ENCODE results near the gene DHX34.

DHX34 gene

GRCh38 chr19:47339196-47339880, 9.8 kb upstream of the DHX34 start:
- no peaks in the 10 kb centered on the region for H3K36me3 ChIP-seq (replicated peaks; ENCODE audit: low read depth, low read length)
- H3K9me3 ChIP-seq (ENCODE audit: insufficient read depth, low read length) = no peaks in the 10 kb centered on the region
- no peaks in the 10 kb centered on the region for H3K4me1 ChIP-seq (ENCODE audit: low read length)
- TF ChIP-seq, protein P1, sequence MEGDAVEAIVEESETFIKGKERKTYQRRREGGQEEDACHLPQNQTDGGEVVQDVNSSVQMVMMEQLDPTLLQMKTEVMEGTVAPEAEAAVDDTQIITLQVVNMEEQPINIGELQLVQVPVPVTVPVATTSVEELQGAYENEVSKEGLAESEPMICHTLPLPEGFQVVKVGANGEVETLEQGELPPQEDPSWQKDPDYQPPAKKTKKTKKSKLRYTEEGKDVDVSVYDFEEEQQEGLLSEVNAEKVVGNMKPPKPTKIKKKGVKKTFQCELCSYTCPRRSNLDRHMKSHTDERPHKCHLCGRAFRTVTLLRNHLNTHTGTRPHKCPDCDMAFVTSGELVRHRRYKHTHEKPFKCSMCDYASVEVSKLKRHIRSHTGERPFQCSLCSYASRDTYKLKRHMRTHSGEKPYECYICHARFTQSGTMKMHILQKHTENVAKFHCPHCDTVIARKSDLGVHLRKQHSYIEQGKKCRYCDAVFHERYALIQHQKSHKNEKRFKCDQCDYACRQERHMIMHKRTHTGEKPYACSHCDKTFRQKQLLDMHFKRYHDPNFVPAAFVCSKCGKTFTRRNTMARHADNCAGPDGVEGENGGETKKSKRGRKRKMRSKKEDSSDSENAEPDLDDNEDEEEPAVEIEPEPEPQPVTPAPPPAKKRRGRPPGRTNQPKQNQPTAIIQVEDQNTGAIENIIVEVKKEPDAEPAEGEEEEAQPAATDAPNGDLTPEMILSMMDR (IDR thresholded peaks at IDR 0.05; ENCODE audit: low read depth, low read length) = no peak
- TF ChIP-seq EZH2phosphoT487 (IDR thresholded peaks at IDR 0.05; ENCODE audit: low read depth) = no peak
- H3K4me3 ChIP-seq (ENCODE audit: low read length) = no peak overlapping the region
- no peak overlapping the region for H3K27ac ChIP-seq (ENCODE audit: low read length)
- H2AFZ ChIP-seq (ENCODE audit: low read depth, low read length) = no peak overlapping the region
- no peaks in the 10 kb centered on the region for H3K27me3 ChIP-seq (ENCODE audit: low read depth, low read length)
- no peaks in the 10 kb centered on the region for H4K20me1 ChIP-seq (ENCODE audit: insufficient read depth, low read length)
- no peaks in the 10 kb centered on the region for H3K79me2 ChIP-seq (ENCODE audit: low read length)
- H3K4me2 ChIP-seq (ENCODE audit: low read length) = no peak overlapping the region
- H3K9ac ChIP-seq (ENCODE audit: low read length) = no peak overlapping the region

DNA sequence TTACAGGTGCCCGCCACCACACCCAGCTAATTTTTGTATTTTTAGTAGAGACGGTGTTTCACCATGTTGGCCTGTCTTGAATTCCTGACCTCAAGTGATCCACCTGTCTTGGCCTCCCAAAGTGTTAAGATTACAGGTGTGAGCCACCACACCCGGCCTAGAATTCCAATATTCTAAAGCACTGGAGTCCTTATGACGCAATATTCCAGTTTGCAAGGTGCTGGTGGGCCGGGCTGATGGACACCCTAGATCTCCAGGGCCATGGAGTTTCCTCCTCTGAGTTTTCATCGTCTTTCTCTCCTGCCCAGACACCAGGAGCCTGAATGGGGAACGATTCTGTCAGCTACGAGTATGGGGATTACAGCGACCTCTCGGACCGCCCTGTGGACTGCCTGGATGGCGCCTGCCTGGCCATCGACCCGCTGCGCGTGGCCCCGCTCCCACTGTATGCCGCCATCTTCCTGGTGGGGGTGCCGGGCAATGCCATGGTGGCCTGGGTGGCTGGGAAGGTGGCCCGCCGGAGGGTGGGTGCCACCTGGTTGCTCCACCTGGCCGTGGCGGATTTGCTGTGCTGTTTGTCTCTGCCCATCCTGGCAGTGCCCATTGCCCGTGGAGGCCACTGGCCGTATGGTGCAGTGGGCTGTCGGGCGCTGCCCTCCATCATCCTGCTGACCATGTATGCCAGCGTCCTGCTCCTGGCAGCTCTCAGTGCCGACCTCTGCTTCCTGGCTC, 8.5 kb upstream of the DHX34 start:
- Histone ChIP-seq H3K27me3 (ENCODE audit: low read depth, low read length) (no peaks in the 10 kb centered on the region), H2AFZ (ENCODE audit: low read depth, low read length) (no peak overlapping the region), H3K79me2 (ENCODE audit: low read length) (no peaks in the 10 kb centered on the region), H3K4me1 (ENCODE audit: low read length) (no peaks in the 10 kb centered on the region), H3K4me3 (ENCODE audit: low read length) (no peak overlapping the region), H3K9me3 (ENCODE audit: insufficient read depth, low read length) (no peaks in the 10 kb centered on the region), H3K36me3 (replicated peaks; ENCODE audit: low read depth, low read length) (no peaks in the 10 kb centered on the region), H3K27ac (ENCODE audit: low read length) (no peak overlapping the region), H3K9ac (ENCODE audit: low read length) (no peak overlapping the region), H4K20me1 (ENCODE audit: insufficient read depth, low read length) (no peaks in the 10 kb centered on the region), H3K4me2 (ENCODE audit: low read length) (no peak overlapping the region)
- no peak for TF ChIP-seq EZH2phosphoT487 (IDR thresholded peaks at IDR 0.05; ENCODE audit: low read depth)
- TF ChIP-seq, protein P1 (IDR thresholded peaks at IDR 0.05; ENCODE audit: low read depth, low read length) = no peak

GRCh38 chr19:47341734-47342133, 7.4 kb upstream of the DHX34 start:
- H3K79me2 ChIP-seq (ENCODE audit: low read length) = no peaks in the 10 kb centered on the region
- no peaks in the 10 kb centered on the region for H3K36me3 ChIP-seq (replicated peaks; ENCODE audit: low read depth, low read length)

More at GRCh38 chr19:47341734-47342133, 7.4 kb upstream of the DHX34 start:
- peaks cover 3% of the 10 kb centered on the region; the same call in 1 of the 2 replicates for H3K4me1 ChIP-seq (ENCODE audit: low read length)
- H3K4me3 ChIP-seq (ENCODE audit: low read length) = no peak overlapping the region
- H3K4me2 ChIP-seq (ENCODE audit: low read length) = no peak overlapping the region
- H2AFZ ChIP-seq (ENCODE audit: low read depth, low read length) = no peak overlapping the region
- no peaks in the 10 kb centered on the region for H3K9me3 ChIP-seq (ENCODE audit: insufficient read depth, low read length)
- H3K27me3 ChIP-seq (ENCODE audit: low read depth, low read length) = no peaks in the 10 kb centered on the region
- no peak for TF ChIP-seq EZH2phosphoT487 (IDR thresholded peaks at IDR 0.05; ENCODE audit: low read depth)
- TF ChIP-seq, protein P1 (IDR thresholded peaks at IDR 0.05; ENCODE audit: low read depth, low read length) = no peak
- no peaks in the 10 kb centered on the region for H4K20me1 ChIP-seq (ENCODE audit: insufficient read depth, low read length)
- H3K27ac ChIP-seq (ENCODE audit: low read length) = no peak overlapping the region
- H3K9ac ChIP-seq (ENCODE audit: low read length) = no peak overlapping the region
